Colonic mucosa (tissue), 4 donors: ENCODE data around the gene GATA2. TPM values are rescaled to one million over a fixed set of nuclear protein-coding genes. Genes with fewer than 3 reads are reported as not detected.

Experiments
- DNase-seq: peaks from one replicate; pipeline ENCODE4 v3.0.0-alpha.2; 2020
- H3K27ac ChIP-seq: fragments of 200-600 bp; one replicate; pipeline ENCODE4 v1.8.0; 2021
- H3K27me3 ChIP-seq: fragments of 200-600 bp; one replicate; pipeline ENCODE4 v1.8.0; 2021
- H3K36me3 ChIP-seq: fragments of 200-600 bp; one replicate; pipeline ENCODE4 v1.8.0; 2021
- H3K4me1 ChIP-seq: fragments of 200-600 bp; one replicate; pipeline ENCODE4 v1.8.0; 2021; ENCODE audit warnings: mild to moderate bottlenecking
- H3K4me3 ChIP-seq: fragments of 200-600 bp; one replicate; pipeline ENCODE4 v1.8.0; 2021
- H3K9ac ChIP-seq, 2 donors: one replicate each; pipeline ENCODE4 v1.7.0; 2013; ENCODE audit warnings: control low read depth in 2 of 2, low read depth in 2 of 2, low read length in 2 of 2
- H3K9me3 ChIP-seq: fragments of 200-600 bp; one replicate; pipeline ENCODE4 v1.8.0; 2021
- intact Hi-C: fragments of 100-400 bp; cut with DNase I; formaldehyde crosslinking; loops from one replicate; pipeline ENCODE4 v1.14.1; 2022
- total RNA-seq, 2 donors: library from RNA; stranded (reverse); fragmentation: NEBNext Ultra II Directional in 1 of 2; extraction: Animal tissue kit (Norgen Biotek cat#: 25700) in 1 of 2; gene quantifications; one replicate each; pipeline ENCODE4 v1.2.1, GENCODE V29; 2021
- TF ChIP-seq, protein P1 (sequence below): fragments of 200-600 bp; IDR thresholded peaks from one replicate; pipeline ENCODE4 v1.8.0; 2022; ENCODE audit warnings: antibody characterized with exemption, mild to moderate bottlenecking
- donor health status: healthy.
- donor health status: DM: no; HTN: no; CAD: no.
- donor health status: DM: no; HTN: no; CAD: no.

The GATA2 gene
- total RNA-seq, 2 donors from 2014 or later: 5.8 to 8.1 TPM

DNA sequence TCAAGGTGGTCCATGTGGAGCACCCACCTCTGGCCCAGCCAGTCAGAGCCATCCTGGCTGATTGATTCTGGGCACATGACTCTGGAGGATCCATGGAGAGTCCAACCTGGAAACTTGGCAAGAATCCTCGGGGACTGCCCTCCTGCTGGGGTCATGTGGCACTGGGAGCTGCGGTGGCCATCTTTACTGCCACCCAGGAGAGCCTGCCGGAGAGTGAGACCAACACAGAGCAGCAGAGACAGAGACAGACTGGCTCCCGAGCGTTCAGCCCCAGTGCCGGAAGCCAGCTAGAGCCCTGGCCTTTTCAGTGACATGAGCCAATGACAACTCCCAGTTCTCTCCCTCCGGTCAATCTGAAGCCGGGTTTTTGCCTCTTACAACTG, 11.5 kb upstream of the GATA2 start:
- Histone ChIP-seq H3K4me1 (no peaks in the 10 kb centered on the region), H3K27ac (no peak overlapping the region), H3K27me3 (no peaks in the 10 kb centered on the region), H3K9ac (no peak overlapping the region), H3K4me3 (no peak overlapping the region), H3K36me3 (no peaks in the 10 kb centered on the region), H3K9me3 (no peaks in the 10 kb centered on the region)
- no peak for DNase-seq
- TF ChIP-seq, protein P1, sequence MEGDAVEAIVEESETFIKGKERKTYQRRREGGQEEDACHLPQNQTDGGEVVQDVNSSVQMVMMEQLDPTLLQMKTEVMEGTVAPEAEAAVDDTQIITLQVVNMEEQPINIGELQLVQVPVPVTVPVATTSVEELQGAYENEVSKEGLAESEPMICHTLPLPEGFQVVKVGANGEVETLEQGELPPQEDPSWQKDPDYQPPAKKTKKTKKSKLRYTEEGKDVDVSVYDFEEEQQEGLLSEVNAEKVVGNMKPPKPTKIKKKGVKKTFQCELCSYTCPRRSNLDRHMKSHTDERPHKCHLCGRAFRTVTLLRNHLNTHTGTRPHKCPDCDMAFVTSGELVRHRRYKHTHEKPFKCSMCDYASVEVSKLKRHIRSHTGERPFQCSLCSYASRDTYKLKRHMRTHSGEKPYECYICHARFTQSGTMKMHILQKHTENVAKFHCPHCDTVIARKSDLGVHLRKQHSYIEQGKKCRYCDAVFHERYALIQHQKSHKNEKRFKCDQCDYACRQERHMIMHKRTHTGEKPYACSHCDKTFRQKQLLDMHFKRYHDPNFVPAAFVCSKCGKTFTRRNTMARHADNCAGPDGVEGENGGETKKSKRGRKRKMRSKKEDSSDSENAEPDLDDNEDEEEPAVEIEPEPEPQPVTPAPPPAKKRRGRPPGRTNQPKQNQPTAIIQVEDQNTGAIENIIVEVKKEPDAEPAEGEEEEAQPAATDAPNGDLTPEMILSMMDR: no peak
- intact Hi-C loops: no loop called here

DNA sequence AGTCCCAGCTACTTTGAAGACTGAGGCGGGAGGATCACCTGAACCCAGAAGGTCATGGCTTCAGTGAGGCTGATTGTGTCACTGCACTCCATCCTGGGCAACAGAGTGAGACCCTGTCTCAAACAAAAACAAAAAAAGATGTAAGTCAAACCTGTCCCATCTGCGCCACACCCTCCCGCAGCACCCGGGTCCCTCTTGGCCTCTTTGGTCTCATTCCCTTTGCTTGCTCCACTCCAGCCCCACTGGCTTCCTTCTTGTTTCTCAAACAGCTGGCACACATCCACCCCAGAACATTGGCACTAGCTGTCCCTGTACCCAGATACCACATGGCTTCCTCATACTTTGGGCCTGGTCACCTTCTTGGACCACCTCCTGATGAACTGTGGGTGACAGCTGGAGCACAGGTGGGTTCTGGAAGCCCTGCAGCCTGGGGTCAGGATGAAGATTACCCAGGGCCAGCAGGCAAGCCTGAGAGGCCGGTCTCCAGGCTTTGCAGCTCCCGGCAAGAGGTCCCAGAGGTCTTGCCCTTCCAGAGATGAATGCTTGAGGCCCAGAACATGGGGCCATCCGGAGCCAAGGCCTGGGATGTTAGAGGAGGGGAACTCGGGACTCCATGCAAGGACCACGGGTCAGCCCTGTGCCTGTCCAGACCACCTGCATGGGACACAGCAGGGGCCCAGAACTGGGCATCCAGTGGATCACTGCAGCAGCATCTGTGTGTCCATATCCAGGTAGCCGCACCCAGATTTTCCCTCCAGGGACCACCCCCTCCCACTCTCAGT, 10.9 kb upstream of the GATA2 start:
- no peaks in the 10 kb centered on the region for H3K4me1 ChIP-seq
- TF ChIP-seq, protein P1: no peak
- H3K9ac ChIP-seq: no peak overlapping the region
- no peaks in the 10 kb centered on the region for H3K9me3 ChIP-seq
- H3K36me3 ChIP-seq: no peaks in the 10 kb centered on the region
- H3K27ac ChIP-seq: no peak overlapping the region
- H3K4me3 ChIP-seq: no peak overlapping the region
- no peaks in the 10 kb centered on the region for H3K27me3 ChIP-seq
- intact Hi-C loops: no loop called here
- DNase-seq: no peak

DNA sequence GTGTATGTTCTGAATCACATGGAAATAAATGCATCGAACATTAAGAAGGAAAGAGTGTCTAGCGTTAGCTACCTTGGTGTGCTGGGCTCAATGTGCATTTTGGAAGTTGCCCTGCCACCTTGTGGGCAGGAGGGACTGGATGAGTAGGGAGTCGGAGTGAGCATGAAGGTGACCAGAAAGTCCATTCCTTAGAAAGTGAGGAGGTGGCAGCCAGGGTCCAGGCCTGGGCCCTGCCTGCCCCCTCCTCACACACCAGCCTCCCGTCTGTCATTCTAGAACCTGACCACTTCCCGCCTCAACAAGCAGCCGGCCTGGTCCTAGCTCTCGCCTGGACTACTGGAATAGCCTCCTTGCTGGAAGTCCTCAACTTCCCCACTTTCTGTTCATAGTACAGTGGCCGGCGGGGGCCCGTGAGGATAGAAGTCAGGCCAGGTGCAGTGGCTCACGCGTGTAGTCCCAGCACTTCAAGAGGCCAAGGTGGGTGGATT, 10.2 kb upstream of the GATA2 start:
- no peak for DNase-seq
- no peaks in the 10 kb centered on the region for H3K27me3 ChIP-seq

DNA sequence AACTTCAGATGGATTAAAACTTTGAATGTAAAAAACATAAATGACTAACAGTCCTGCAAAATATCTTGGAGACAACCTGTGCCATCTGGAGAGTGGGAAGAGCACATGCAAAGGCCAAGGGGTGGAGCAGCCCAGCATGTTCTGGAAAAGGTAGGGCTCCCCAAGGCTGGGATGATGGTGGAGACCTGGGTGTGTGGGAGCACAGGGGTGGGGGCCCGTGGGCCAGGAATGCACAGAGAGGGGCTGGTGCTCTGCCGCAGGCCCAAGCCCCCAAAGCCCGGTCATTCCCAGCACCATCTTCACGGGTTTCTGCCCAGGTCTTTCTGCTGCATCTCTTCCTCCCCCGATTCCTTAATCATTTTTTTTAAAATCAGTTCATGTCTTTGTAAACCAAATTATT, 9.7 kb upstream of the GATA2 start:
- no peak for DNase-seq
- H3K27ac ChIP-seq: no peak overlapping the region
- TF ChIP-seq, protein P1: no peak

More for the DNA sequence above, 10.2 kb upstream of the GATA2 start:
- H3K27ac ChIP-seq: no peak overlapping the region
- H3K9ac ChIP-seq: no peak overlapping the region
- no peaks in the 10 kb centered on the region for H3K36me3 ChIP-seq
- H3K4me3 ChIP-seq: no peak overlapping the region
- no peaks in the 10 kb centered on the region for H3K4me1 ChIP-seq
- no peaks in the 10 kb centered on the region for H3K9me3 ChIP-seq
- TF ChIP-seq, protein P1: no peak
- intact Hi-C loops: no loop called here

DNA sequence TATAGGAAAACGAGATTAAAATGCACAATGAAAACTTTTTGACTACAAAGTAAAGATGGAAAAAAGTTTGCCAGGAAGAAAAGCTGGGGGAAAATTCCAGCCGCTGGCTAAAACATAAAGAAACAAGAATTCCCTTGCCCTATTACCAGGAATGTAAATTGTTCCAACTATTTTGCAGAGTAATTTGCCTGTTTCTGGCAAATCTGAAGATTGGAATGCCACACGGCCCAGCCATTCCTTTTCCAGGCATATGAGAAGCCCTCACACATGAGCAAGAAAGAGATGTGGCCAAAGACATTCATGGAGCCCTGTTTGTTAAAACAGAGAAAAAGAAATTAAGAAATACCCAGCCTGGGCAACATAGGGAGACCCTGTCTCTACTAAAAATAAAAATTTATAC, 8.4 kb upstream of the GATA2 start:
- peaks cover 8% of the 10 kb centered on the region for H3K4me1 ChIP-seq
- intact Hi-C loops: no loop called here
- H3K27me3 ChIP-seq: peaks cover 11% of the 10 kb centered on the region
- H3K27ac ChIP-seq: no peak overlapping the region
- TF ChIP-seq, protein P1: no peak
- no peaks in the 10 kb centered on the region for H3K36me3 ChIP-seq
- H3K4me3 ChIP-seq: no peak overlapping the region
- no peaks in the 10 kb centered on the region for H3K9me3 ChIP-seq
- DNase-seq: no peak
- no peak overlapping the region for H3K9ac ChIP-seq

More for the DNA sequence above, 9.7 kb upstream of the GATA2 start:
- Histone ChIP-seq H3K4me1 (no peaks in the 10 kb centered on the region), H3K4me3 (no peak overlapping the region), H3K27me3 (no peaks in the 10 kb centered on the region), H3K9me3 (no peaks in the 10 kb centered on the region), H3K36me3 (no peaks in the 10 kb centered on the region), H3K9ac (no peak overlapping the region)
- intact Hi-C loops: no loop called here
